Stimulated activated naive CD8-positive, alpha-beta T cell treated with anti-CD3 and anti-CD28 coated beads, Interleukin-15, Interleukin-2, amounts not matched to agents 100 U/mL and 50 U/mL, for 24 hours (primary cell): ENCODE measurements around the gene CFAP77.

ENCODE experiments used
- ATAC-seq: fragments of 150-1000 bp; cut with Tn5 transposase; one replicate; pipeline ENCODE4 v1.10.0; 2021
- DNase-seq: peaks from one replicate; pipeline ENCODE4 v3.0.0; 2021

Gene CFAP77

GRCh38 chr9:132597073-132597775 lies 187.2 kb downstream of the CFAP77 start:
- DNase-seq (no peak), ATAC-seq (no peak)

GRCh38 chr9:132600326-132600984 lies 190.4 kb downstream of the CFAP77 start:
- ATAC-seq (no peak), DNase-seq (no peak)

- ATAC-seq, result no peak
- DNase-seq, result no peak
Measured at GRCh38 chr9:132602207-132602606, 192.2 kb downstream of the CFAP77 start.

- ATAC-seq (no peak), DNase-seq (no peak)
Measured at GRCh38 chr9:132605387-132605786, 195.4 kb downstream of the CFAP77 start.

- DNase-seq (no peak), ATAC-seq (no peak)
Measured at GRCh38 chr9:132606066-132606465, 196.1 kb downstream of the CFAP77 start.

- no peak for ATAC-seq
- DNase-seq, result no peak
Measured at GRCh38 chr9:132609184-132609583, 199.2 kb downstream of the CFAP77 start.

GRCh38 chr9:132609829-132610228 lies 199.8 kb downstream of the CFAP77 start:
- peak; percentile 32 for ATAC-seq

GRCh38 chr9:132610661-132611060 lies 200.7 kb downstream of the CFAP77 start:
- no peak for DNase-seq
- no peak for ATAC-seq

More at GRCh38 chr9:132609829-132610228, 199.8 kb downstream of the CFAP77 start:
- no peak for DNase-seq

- ATAC-seq (no peak), DNase-seq (no peak)
Measured at GRCh38 chr9:132614324-132614723, 204.3 kb downstream of the CFAP77 start.

GRCh38 chr9:132615774-132616173 lies 205.8 kb downstream of the CFAP77 start:
- DNase-seq (no peak), ATAC-seq (no peak)

GRCh38 chr9:132616725-132617124 lies 206.7 kb downstream of the CFAP77 start:
- ATAC-seq, result no peak

GRCh38 chr9:132622159-132622558 lies 212.1 kb downstream of the CFAP77 start:
- no peak for DNase-seq
- ATAC-seq, result no peak

More at GRCh38 chr9:132616725-132617124, 206.7 kb downstream of the CFAP77 start:
- DNase-seq, result no peak
